ENCODE results near the gene COG7. TPM values are rescaled to one million over a fixed set of nuclear protein-coding genes. Genes with fewer than 3 reads are reported as not detected.
"Not testable (repeated sequence)": the region's sequence is repeated elsewhere in the genome, so short reads cannot be mapped to it uniquely, and the experiment has no call there.

Gene COG7
- total RNA-seq, 8 experiments from 2014 or later, result 7.2 to 29.6 (median 10.8) TPM

DNA sequence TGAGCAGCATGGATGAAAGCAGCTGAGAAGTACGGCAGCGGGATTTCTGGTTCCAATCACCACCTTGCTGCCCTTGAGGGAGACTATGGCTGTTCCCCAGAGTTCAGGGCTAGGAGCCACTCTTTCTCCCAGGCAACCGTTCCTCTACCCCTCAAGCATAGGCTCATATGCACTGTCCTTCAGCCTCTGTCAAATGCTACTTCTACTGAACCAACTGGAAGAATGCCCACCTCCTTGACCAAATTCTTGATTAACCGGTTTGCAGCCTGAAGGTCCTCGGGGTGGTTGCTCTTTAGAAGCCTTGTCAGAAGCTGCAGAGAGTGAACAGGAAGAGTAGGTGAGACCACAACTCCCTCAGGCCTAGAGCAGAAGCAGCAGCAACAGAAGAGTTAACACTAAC is 33.5 kb upstream of the COG7 start:
- WGBS, 10 experiments, result 82 to 100% (median 100%) methylated on average over 1 to 4 of the region's 5 CpGs; no CpG with 5 or more reads in 1 of the 10 experiments
- in situ Hi-C loops (cut with MboI; ENCODE audit: low pct_unique_long_range_greater_than_20kb in 2 of 9, low sequenced_read_pairs in 9 of 9, unreplicated experiment in 9 of 9), result loop anchor here in 1 of 9 experiments (25.0 kb wide), 1 partner anchor 99 kb away; no protein-coding TSS in a partner anchor
- no peak for ATAC-seq (replicated peaks in 6 of 8)
- H3K4me1 ChIP-seq (replicated peaks in 1 of 2), result no peaks in the 10 kb centered on the region
- no peak overlapping the region for H3K27ac ChIP-seq
- no peak overlapping the region for H3K4me3 ChIP-seq

DNA sequence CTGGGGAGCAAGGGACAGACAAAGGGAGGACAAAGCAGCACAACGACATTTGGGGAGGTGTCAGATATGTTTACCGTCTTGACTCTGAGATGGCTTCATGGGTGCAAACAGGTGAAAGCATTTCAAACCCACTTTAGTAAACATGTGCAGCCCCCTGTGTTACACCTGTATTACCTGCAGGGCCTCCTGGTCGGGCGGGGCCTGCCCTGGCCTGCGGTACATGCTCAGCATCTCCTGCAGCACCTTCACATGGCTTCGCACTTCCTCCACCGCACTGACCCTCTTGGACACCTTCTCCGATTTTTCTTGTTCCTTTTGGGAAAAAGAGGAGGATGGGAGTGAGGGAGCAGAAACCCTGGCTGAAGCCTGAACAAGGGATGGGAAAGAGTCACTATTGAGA is 32.9 kb upstream of the COG7 start:
- ATAC-seq (replicated peaks in 6 of 8), result no peak
- Histone ChIP-seq H3K27ac (no peak overlapping the region), H3K4me3 (no peak overlapping the region), H3K4me1 (replicated peaks in 1 of 2) (no peaks in the 10 kb centered on the region)
- 80 to 100% (median 100%) methylated on average over 2 to 4 of the region's 8 CpGs; no CpG with 5 or more reads in 5 of the 10 experiments for WGBS, 10 experiments
- in situ Hi-C loops (cut with MboI; ENCODE audit: low pct_unique_long_range_greater_than_20kb in 2 of 9, low sequenced_read_pairs in 9 of 9, unreplicated experiment in 9 of 9), result loop anchor here in 1 of 9 experiments (25.0 kb wide), 1 partner anchor 99 kb away; no protein-coding TSS in a partner anchor

DNA sequence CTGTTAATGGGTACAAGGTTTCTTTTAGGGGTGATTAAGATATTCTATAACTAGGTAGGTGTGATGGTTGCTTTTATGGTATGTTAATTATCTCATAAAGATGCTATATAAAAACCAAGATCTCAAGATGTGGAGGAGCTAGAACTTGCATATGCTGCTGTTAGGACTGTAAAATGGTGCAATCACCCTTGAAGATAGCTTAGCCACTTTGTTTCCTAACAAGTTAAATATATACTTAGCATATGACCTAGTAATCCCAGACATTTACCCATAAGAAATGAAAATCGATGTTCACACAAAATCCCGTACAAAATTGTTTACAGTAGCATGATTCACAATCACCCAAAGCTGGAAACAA is 32.2 kb upstream of the COG7 start:
- no peak for ATAC-seq (replicated peaks in 6 of 8)
- Histone ChIP-seq H3K27ac (no peak overlapping the region), H3K4me1 (replicated peaks in 1 of 2) (no peaks in the 10 kb centered on the region), H3K4me3 (no peak overlapping the region)
- in situ Hi-C loops (cut with MboI; ENCODE audit: low pct_unique_long_range_greater_than_20kb in 2 of 9, low sequenced_read_pairs in 9 of 9, unreplicated experiment in 9 of 9), result loop anchor here in 1 of 9 experiments (25.0 kb wide), 1 partner anchor 98 kb away; no protein-coding TSS in a partner anchor
- WGBS, 10 experiments, result 83 to 100% (median 89%) methylated on average over 1 to 2 of the region's 2 CpGs; no CpG with 5 or more reads in 2 of the 10 experiments

- H3K4me3 ChIP-seq, result no peak overlapping the region
- in situ Hi-C loops (cut with MboI; ENCODE audit: low pct_unique_long_range_greater_than_20kb in 2 of 9, low sequenced_read_pairs in 9 of 9, unreplicated experiment in 9 of 9), result loop anchor here in 1 of 9 experiments (25.0 kb wide), 1 partner anchor 97 kb away; no protein-coding TSS in a partner anchor
- H3K27ac ChIP-seq, result no peak overlapping the region
- WGBS, 10 experiments, result 55 to 100% (median 90%) methylated on average over 1 to 8 of the region's 8 CpGs
- no peak for ATAC-seq (replicated peaks in 6 of 8)
- H3K4me1 ChIP-seq (replicated peaks in 1 of 2), result no peaks in the 10 kb centered on the region
Measured at GRCh38 chr16:23484510-23485256, 31.7 kb upstream of the COG7 start.

DNA sequence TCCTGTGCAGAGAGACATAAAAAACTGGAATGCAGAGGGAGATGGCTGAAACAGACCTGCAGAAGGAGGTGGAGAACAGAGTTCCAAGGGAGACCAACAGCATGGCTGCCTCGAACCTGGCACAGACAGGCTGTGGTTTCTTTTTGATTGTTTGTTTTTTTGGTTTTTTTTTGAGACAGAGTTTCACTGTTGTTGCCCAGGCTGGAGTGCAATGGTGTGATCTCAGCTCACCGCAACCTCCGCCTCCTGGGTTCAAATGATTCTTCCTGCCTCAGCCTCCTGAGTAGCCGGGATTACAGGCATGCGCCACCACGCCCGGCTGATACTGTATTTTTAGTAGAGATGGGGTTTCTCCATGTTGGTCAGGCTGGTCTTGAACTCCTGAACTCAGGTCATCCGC is 30.5 kb upstream of the COG7 start:
- WGBS, 10 experiments, result 60 to 100% (median 100%) methylated on average over 1 to 8 of the region's 8 CpGs; no CpG with 5 or more reads in 3 of the 10 experiments
- in situ Hi-C loops (cut with MboI; ENCODE audit: low pct_unique_long_range_greater_than_20kb in 2 of 9, low sequenced_read_pairs in 9 of 9, unreplicated experiment in 9 of 9), result loop anchor here in 1 of 9 experiments (25.0 kb wide), 1 partner anchor 96 kb away; no protein-coding TSS in a partner anchor
- H3K27ac ChIP-seq, result not testable (repeated sequence)

GRCh38 chr16:23482778-23483177 is 29.8 kb upstream of the COG7 start:
- no peak overlapping the region for H3K27ac ChIP-seq
- ATAC-seq (replicated peaks in 6 of 8), result no peak
- in situ Hi-C loops (cut with MboI; ENCODE audit: low pct_unique_long_range_greater_than_20kb in 2 of 9, low sequenced_read_pairs in 9 of 9, unreplicated experiment in 9 of 9), result loop anchor here in 1 of 9 experiments (25.0 kb wide), 1 partner anchor 95 kb away; no protein-coding TSS in a partner anchor
- H3K4me3 ChIP-seq, result no peak overlapping the region
- 80 to 100% (median 97%) methylated on average over 1 to 3 of the region's 14 CpGs; no CpG with 5 or more reads in 6 of the 10 experiments for WGBS, 10 experiments
- H3K4me1 ChIP-seq (replicated peaks in 1 of 2), result no peaks in the 10 kb centered on the region

More for the DNA sequence above, 30.5 kb upstream of the COG7 start:
- not testable (repeated sequence) for H3K4me1 ChIP-seq (replicated peaks in 1 of 2); ATAC-seq (replicated peaks in 6 of 8); H3K4me3 ChIP-seq

- in situ Hi-C loops (cut with MboI; ENCODE audit: low pct_unique_long_range_greater_than_20kb in 2 of 9, low sequenced_read_pairs in 9 of 9, unreplicated experiment in 9 of 9), result loop anchor here in 1 of 9 experiments (25.0 kb wide), 1 partner anchor 93 kb away; no protein-coding TSS in a partner anchor
- ATAC-seq (replicated peaks in 6 of 8), result peak in 3 of 8 experiments; percentile 30 to 98 (median 95)
- H3K4me1 ChIP-seq (replicated peaks in 1 of 2), result no peaks in the 10 kb centered on the region
- H3K27ac ChIP-seq, result no peak overlapping the region
- 61 to 100% (median 86%) methylated on average over 1 to 4 of the region's 4 CpGs; no CpG with 5 or more reads in 2 of the 10 experiments for WGBS, 10 experiments
- no peak overlapping the region for H3K4me3 ChIP-seq
Measured at GRCh38 chr16:23480257-23480656, 27.3 kb upstream of the COG7 start.

DNA sequence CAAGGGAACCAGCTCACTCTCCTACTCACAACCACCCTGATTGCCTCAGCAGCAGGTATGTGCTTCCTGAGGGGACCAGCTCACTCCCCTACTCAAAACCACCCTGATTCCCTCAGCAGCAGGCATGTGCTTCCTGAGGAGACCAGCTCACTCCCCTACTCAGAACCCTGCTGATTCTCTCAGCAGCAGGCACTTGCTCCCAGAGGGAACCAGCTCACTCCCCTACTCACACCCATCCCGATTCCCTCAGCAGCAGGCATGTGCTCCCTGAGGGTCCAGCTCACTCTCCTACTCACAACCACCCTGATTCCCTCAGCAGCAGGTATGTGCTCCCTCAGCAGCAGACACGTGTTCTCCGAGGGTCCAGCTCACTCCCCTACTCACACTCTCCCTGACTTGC is 26.1 kb upstream of the COG7 start:
- ATAC-seq (replicated peaks in 6 of 8), result no peak

DNA sequence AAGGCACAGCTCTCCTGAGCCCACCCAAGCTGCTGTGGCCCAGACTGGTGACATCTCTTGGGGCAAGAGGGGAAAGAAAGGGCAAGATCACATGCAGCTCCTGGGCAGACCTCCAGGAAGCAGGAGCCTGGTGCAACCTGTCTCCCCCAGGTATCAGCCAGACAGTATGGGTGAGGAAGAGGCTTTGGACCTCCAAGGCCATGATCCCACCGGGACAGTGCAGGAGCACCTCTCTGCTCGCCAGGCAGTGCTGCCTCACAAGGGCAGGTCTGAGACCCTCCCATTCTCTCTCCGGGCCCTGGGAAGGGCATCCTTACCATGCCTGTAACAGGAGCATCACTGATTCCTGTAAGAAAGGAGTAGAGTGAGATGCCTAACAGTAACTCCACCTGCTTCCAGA is 25.6 kb upstream of the COG7 start:
- H3K27ac ChIP-seq, result no peak overlapping the region
- no peak overlapping the region for H3K4me3 ChIP-seq
- 86 to 100% (median 100%) methylated on average over 1 of the region's 3 CpGs; no CpG with 5 or more reads in 7 of the 10 experiments for WGBS, 10 experiments
- in situ Hi-C loops (cut with MboI; ENCODE audit: low pct_unique_long_range_greater_than_20kb in 2 of 9, low sequenced_read_pairs in 9 of 9, unreplicated experiment in 9 of 9), result loop anchor here in 1 of 9 experiments (25.0 kb wide), 1 partner anchor 91 kb away; no protein-coding TSS in a partner anchor
- ATAC-seq (replicated peaks in 6 of 8), result no peak
- H3K4me1 ChIP-seq (replicated peaks in 1 of 2), result no peaks in the 10 kb centered on the region

More for the DNA sequence above, 26.1 kb upstream of the COG7 start:
- in situ Hi-C loops (cut with MboI; ENCODE audit: low pct_unique_long_range_greater_than_20kb in 2 of 9, low sequenced_read_pairs in 9 of 9, unreplicated experiment in 9 of 9), result loop anchor here in 1 of 9 experiments (25.0 kb wide), 1 partner anchor 92 kb away; no protein-coding TSS in a partner anchor
- no peaks in the 10 kb centered on the region for H3K4me1 ChIP-seq (replicated peaks in 1 of 2)
- WGBS, 10 experiments, result 90 to 100% methylated on average over 1 to 2 of the region's 3 CpGs; no CpG with 5 or more reads in 8 of the 10 experiments
- H3K27ac ChIP-seq, result no peak overlapping the region
- no peak overlapping the region for H3K4me3 ChIP-seq

DNA sequence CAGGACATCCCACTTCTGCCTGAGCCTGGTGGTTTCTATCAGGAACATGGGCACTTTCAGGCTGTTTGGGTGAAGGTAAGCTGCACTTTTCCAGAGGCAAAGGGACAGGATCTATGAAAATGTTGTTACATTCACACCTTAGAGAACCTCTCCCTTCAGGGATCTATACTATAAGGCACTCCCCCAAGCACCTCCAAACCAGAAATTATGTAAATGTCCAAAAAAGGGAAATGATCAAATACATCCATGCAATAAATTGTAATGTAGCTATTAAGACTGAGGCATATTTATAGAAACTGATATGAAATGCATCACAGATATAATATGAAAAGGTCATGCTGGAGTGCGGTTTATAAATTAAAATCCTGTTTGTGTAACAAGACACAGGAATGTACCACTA is 23.3 kb upstream of the COG7 start:
- no peak for ATAC-seq (replicated peaks in 6 of 8)
- no peak overlapping the region for H3K4me3 ChIP-seq
- no peaks in the 10 kb centered on the region for H3K4me1 ChIP-seq (replicated peaks in 1 of 2)
- 90 to 100% (median 100%) methylated on average over 1 of the region's 1 CpG; no CpG with 5 or more reads in 2 of the 10 experiments for WGBS, 10 experiments
- in situ Hi-C loops (cut with MboI; ENCODE audit: low pct_unique_long_range_greater_than_20kb in 2 of 9, low sequenced_read_pairs in 9 of 9, unreplicated experiment in 9 of 9), result loop anchor here in 1 of 9 experiments (25.0 kb wide), 1 partner anchor 89 kb away; no protein-coding TSS in a partner anchor
- no peak overlapping the region for H3K27ac ChIP-seq

DNA sequence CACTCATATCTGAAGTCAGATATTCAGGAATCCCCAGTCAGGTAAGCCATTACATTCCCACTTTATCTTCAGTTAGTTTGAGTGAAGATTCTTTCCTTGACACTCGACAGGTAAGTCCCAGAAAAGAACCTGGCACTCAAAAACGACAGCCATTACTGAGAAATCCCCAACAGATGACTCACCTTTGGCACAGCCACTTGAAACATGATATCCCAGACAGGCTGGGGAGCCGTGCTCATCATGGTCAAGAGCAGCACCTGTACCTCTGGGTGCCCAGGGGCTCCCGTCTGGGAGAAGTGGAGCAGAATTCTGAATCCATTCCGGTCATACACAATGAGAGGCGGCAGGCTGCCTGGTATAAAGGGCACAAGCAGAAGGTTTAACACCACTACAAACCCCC is 16.8 kb upstream of the COG7 start:
- 67 to 100% (median 93%) methylated on average over 2 to 6 of the region's 6 CpGs; no CpG with 5 or more reads in 6 of the 10 experiments for WGBS, 10 experiments
- Histone ChIP-seq H3K4me3 (no peak overlapping the region), H3K4me1 (replicated peaks in 1 of 2) (no peaks in the 10 kb centered on the region), H3K27ac (no peak overlapping the region)
- in situ Hi-C loops (cut with MboI; ENCODE audit: low pct_unique_long_range_greater_than_20kb in 2 of 9, low sequenced_read_pairs in 9 of 9, unreplicated experiment in 9 of 9), result no loop called here
- ATAC-seq (replicated peaks in 6 of 8), result peak in 1 of 8 experiments; percentile 32

DNA sequence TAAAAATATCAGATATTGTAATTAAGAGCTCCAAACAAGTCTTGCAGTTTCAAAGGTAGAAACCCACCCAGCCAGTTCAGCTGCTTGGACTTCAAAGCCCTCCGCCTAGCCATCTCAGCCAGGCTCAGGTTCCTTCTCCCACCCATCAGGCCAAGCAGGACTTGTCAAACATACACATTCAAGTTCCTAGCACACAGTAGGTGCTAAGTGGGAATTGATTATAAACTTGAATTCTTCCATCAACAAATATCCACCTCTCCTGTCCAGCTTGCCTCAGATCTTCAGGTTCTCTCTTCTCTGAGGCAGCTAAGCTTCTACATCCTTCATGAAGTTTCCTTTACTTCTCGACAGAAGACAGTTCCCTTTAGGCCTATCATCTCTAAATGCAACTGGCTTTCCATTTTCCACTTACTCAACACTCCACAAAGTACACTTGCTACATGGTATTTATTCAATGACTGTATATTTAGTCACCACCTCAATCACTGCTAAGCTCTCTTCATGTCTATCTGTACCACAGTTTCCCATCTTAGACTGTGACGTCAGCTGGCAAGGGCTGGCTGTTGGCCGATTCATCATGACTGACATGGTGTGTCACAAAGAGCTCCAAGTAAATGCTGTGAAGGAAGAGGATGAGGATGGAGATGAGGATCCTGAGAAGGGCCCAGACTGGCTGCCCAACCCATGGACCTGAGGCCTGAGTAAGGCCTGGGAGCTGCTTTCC is 13.3 kb upstream of the COG7 start:
- Histone ChIP-seq H3K4me3 (no peak overlapping the region), H3K4me1 (replicated peaks in 1 of 2) (no peaks in the 10 kb centered on the region), H3K27ac (no peak overlapping the region)
- ATAC-seq (replicated peaks in 6 of 8), result no peak
- WGBS, 10 experiments, result 17 to 100% (median 95%) methylated on average over 1 to 4 of the region's 4 CpGs; no CpG with 5 or more reads in 2 of the 10 experiments
- in situ Hi-C loops (cut with MboI; ENCODE audit: low pct_unique_long_range_greater_than_20kb in 2 of 9, low sequenced_read_pairs in 9 of 9, unreplicated experiment in 9 of 9), result no loop called here

GRCh38 chr16:23465179-23465578 is 12.2 kb upstream of the COG7 start:
- ATAC-seq (replicated peaks in 6 of 8), result no peak
- H3K27ac ChIP-seq, result no peak overlapping the region
- H3K4me3 ChIP-seq, result no peak overlapping the region
- no peaks in the 10 kb centered on the region for H3K4me1 ChIP-seq (replicated peaks in 1 of 2)
- in situ Hi-C loops (cut with MboI; ENCODE audit: low pct_unique_long_range_greater_than_20kb in 2 of 9, low sequenced_read_pairs in 9 of 9, unreplicated experiment in 9 of 9), result no loop called here
- 90% methylated on average over 2 of the region's 2 CpGs; no CpG with 5 or more reads in 9 of the 10 experiments for WGBS, 10 experiments

All from motor neuron (in vitro differentiated cells).